A549 (cell line): Measurements from ENCODE around the gene GNA15.

Experiments
- CEBPB ChIP-seq, 2 experiments: fragments of >200 bp in 1 of 2; sonication (Bioruptor Twin) in 1 of 2; formaldehyde crosslinking in 1 of 2; IDR thresholded peaks; 2 replicates each; pipeline ENCODE4 v1.6.1; 2012 to 2016
- CTCF ChIP-seq: fragments of >200 bp; sonication (Bioruptor Twin); formaldehyde crosslinking; IDR thresholded peaks from 3 replicates; pipeline ENCODE4 v1.5.1; 2016
- FOSL2 ChIP-seq, 2 experiments: fragments of 450-650 bp in 1 of 2; fragments of >200 bp in 1 of 2; sonication (Bioruptor Twin) in 1 of 2; formaldehyde crosslinking; IDR thresholded peaks; 2 replicates each; pipeline versions ENCODE4 v1.5.0 to v1.6.1; 2016 to 2020; ENCODE audit warnings: mild to moderate bottlenecking in 1 of 2, moderate library complexity in 1 of 2

- no peak for TF ChIP-seq CEBPB (IDR thresholded peaks at IDR 0.05)
- TF ChIP-seq FOSL2 (IDR thresholded peaks at IDR 0.05) = no peak
- no peak for TF ChIP-seq FOSL2 (CRISPR knock-in tag; IDR thresholded peaks at IDR 0.05)
- no peak for TF ChIP-seq CTCF
Measured at GRCh38 chr19:3149526-3150505, 14.0 kb downstream of the GNA15 start.
